Sciatic nerve (tissue), 2 donors: ENCODE measurements around the gene TFB2M. TPM values are rescaled to one million over a fixed set of nuclear protein-coding genes. Genes with fewer than 3 reads are reported as not detected.
"Not testable (repeated sequence)": the region's sequence is repeated elsewhere in the genome, so short reads cannot be mapped to it uniquely, and the experiment has no call there.

ENCODE experiments used
- ATAC-seq: fragments of 200-7000 bp; cut with Tn5 transposase; one replicate; pipeline ENCODE4 v1.9.1; 2020; ENCODE audit warnings: mild to moderate bottlenecking, moderate library complexity
- DNase-seq: peaks from one replicate; pipeline ENCODE4 v3.0.0-alpha.2; 2020; ENCODE audit warnings: low spot score
- intact Hi-C: fragments of 100-400 bp; cut with DNase I; formaldehyde crosslinking; loops from one replicate; pipeline ENCODE4 v1.14.2; 2022
- total RNA-seq: library from RNA; stranded (reverse); fragmentation: NEBNext Ultra II Directional; extraction: Animal tissue kit (Norgen Biotek cat#: 25700); gene quantifications from one replicate; pipeline ENCODE4 v1.2.1, GENCODE V29; 2021
- donor health status: DM: no; HTN: no; CAD: no.
- donor health status: DM: no; HTN: no; CAD: no.

Gene TFB2M
- total RNA-seq, 1 donor from 2014 or later: 6.6 TPM

GRCh38 chr1:246564839-246565750 lies 966 bp downstream of the TFB2M start:
- DNase-seq (no peak), ATAC-seq (no peak)
- intact Hi-C loops: no loop called here

GRCh38 chr1:246560833-246561232 lies 5.2 kb downstream of the TFB2M start:
- ATAC-seq, intact Hi-C loops, DNase-seq: not testable (repeated sequence)

GRCh38 chr1:246559310-246559709 lies 6.8 kb downstream of the TFB2M start:
- ATAC-seq: no peak
- no peak for DNase-seq
- intact Hi-C loops: no loop called here

GRCh38 chr1:246558041-246558440 lies 8.0 kb downstream of the TFB2M start:
- ATAC-seq: no peak
- intact Hi-C loops: no loop called here
- DNase-seq: no peak

GRCh38 chr1:246554201-246554600 lies 11.9 kb downstream of the TFB2M start:
- intact Hi-C loops: no loop called here
- ATAC-seq: no peak
- no peak for DNase-seq

- DNase-seq (no peak), ATAC-seq (no peak)
- intact Hi-C loops: no loop called here
Observed at GRCh38 chr1:246552110-246552509, 14.0 kb downstream of the TFB2M start.

- no peak for ATAC-seq
- DNase-seq: no peak
- intact Hi-C loops: no loop called here
Observed at GRCh38 chr1:246550402-246550801, 15.7 kb downstream of the TFB2M start.

GRCh38 chr1:246549665-246550064 lies 16.4 kb downstream of the TFB2M start:
- intact Hi-C loops: no loop called here
- ATAC-seq (no peak), DNase-seq (no peak)

- DNase-seq: no peak
- intact Hi-C loops: no loop called here
- no peak for ATAC-seq
Observed at GRCh38 chr1:246544001-246544400, 22.1 kb downstream of the TFB2M start.

GRCh38 chr1:246540738-246541491 lies 25.1 kb downstream of the TFB2M start:
- ATAC-seq (no peak), DNase-seq (no peak)
- intact Hi-C loops: no loop called here

- intact Hi-C loops: no loop called here
- ATAC-seq (no peak), DNase-seq (no peak)
Observed at GRCh38 chr1:246537887-246538286, 28.2 kb downstream of the TFB2M start.

- intact Hi-C loops: no loop called here
- no peak for ATAC-seq
- DNase-seq: no peak
Observed at GRCh38 chr1:246537441-246537840, 28.6 kb downstream of the TFB2M start.

- DNase-seq: no peak
- intact Hi-C loops: no loop called here
- ATAC-seq: no peak
Observed at GRCh38 chr1:246534114-246534513, 31.9 kb downstream of the TFB2M start.

- DNase-seq (no peak), ATAC-seq (no peak)
- intact Hi-C loops: no loop called here
Observed at GRCh38 chr1:246533371-246533905, 32.6 kb downstream of the TFB2M start.

- DNase-seq: no peak
- no peak for ATAC-seq
- intact Hi-C loops: no loop called here
Observed at GRCh38 chr1:246532519-246532918, 33.5 kb downstream of the TFB2M start.

- DNase-seq (no peak), ATAC-seq (no peak)
- intact Hi-C loops: no loop called here
Observed at GRCh38 chr1:246530482-246530881, 35.6 kb downstream of the TFB2M start.

GRCh38 chr1:246528933-246529731 lies 36.9 kb downstream of the TFB2M start:
- DNase-seq (no peak), ATAC-seq (no peak)
- intact Hi-C loops: no loop called here

GRCh38 chr1:246527402-246528088 lies 38.5 kb downstream of the TFB2M start:
- intact Hi-C loops: no loop called here
- ATAC-seq (peak; percentile 13), DNase-seq (no peak)

- no peak for DNase-seq
- intact Hi-C loops: no loop called here
- no peak for ATAC-seq
Observed at GRCh38 chr1:246526915-246527314, 39.1 kb downstream of the TFB2M start.
